GM23248 (cell line): ENCODE data around the gene CLRN1.

Experiments
- EZH2 ChIP-seq: fragments of 200-600 bp; sonication (generic); IDR thresholded peaks from 2 replicates; pipeline ENCODE4 v1.6.1; 2018; ENCODE audit warnings: antibody characterized with exemption, mild to moderate bottlenecking; ENCODE audit not compliant: insufficient read depth, poor library complexity, severe bottlenecking
- EZH2phosphoT487 ChIP-seq: fragments of 200-600 bp; sonication (generic); IDR thresholded peaks from 2 replicates; pipeline ENCODE4 v1.6.1; 2018; ENCODE audit warnings: antibody characterized with exemption, moderate library complexity, mild to moderate bottlenecking, low read depth; ENCODE audit not compliant: insufficient read depth

GRCh38 chr3:150956376-150956775 is 16.2 kb downstream of the CLRN1 start:
- TF ChIP-seq EZH2 (no peak), EZH2phosphoT487 (no peak)
